ENCODE results near the gene SELENOI. TPM values are rescaled to one million over a fixed set of nuclear protein-coding genes. Genes with fewer than 3 reads are reported as not detected.

Gene SELENOI
- total RNA-seq, 1 experiment from 2014 or later: 63.3 TPM

- Histone ChIP-seq H3K4me3 (replicated peaks in 1 of 2; ENCODE audit: low read depth in 1 of 2, low read length in 2 of 2) (no peak overlapping the region), H3K9ac (ENCODE audit: low read length) (no peak overlapping the region), H2AFZ (ENCODE audit: low read depth, low read length, poor library complexity, severe bottlenecking) (no peak overlapping the region), H3K79me2 (ENCODE audit: insufficient read depth, low read length) (no peaks in the 10 kb centered on the region), H4K20me1 (ENCODE audit: insufficient read depth) (no peaks in the 10 kb centered on the region; the same call in 1 of the 2 replicates), H3K9me3 (ENCODE audit: control insufficient read depth in 1 of 2, insufficient read depth in 1 of 2, low read depth in 1 of 2, low read length in 2 of 2) (no peaks in the 10 kb centered on the region), H3K9me2 (ENCODE audit: insufficient read depth) (no peaks in the 10 kb centered on the region), H3K27me3 (ENCODE audit: insufficient read depth, low read length) (no peaks in the 10 kb centered on the region), H3K4me1 (ENCODE audit: control insufficient read depth in 1 of 2, insufficient read depth in 2 of 2, low read length in 2 of 2) (no peaks in the 10 kb centered on the region), H3K27ac (ENCODE audit: low read depth, low read length) (no peak overlapping the region), H3K4me2 (ENCODE audit: low read length) (no peak overlapping the region), H3K36me3 (ENCODE audit: control insufficient read depth in 1 of 2, insufficient read depth in 2 of 2, low read length in 2 of 2) (no peaks in the 10 kb centered on the region)
- intact Hi-C loops (cut with micrococcal nuclease): no loop called here
- DNase-seq (ENCODE audit: low read depth, low spot score): no peak
- ChIA-PET POLR2A (no interaction called here), CTCF (no interaction called here), RAD21 (ENCODE audit: low non-redundant PET in 1 of 2, low total read pairs in 2 of 2, uncharacterized antibody in 2 of 2, unreplicated experiment in 2 of 2) (no interaction called here)
- no TSS peak for BruUV-seq (replicated peaks)
- ATAC-seq: no peak
- TF ChIP-seq ATF3 (IDR thresholded peaks at IDR 0.05) (no peak), YY1 (IDR thresholded peaks at IDR 0.05; ENCODE audit: extremely low read depth, insufficient replicate concordance, low read depth, low read length) (no peak), JUND (IDR thresholded peaks at IDR 0.05) (no peak), CBX3 (IDR thresholded peaks at IDR 0.05; ENCODE audit: low read depth) (no peak), POLR2AphosphoS5 (IDR thresholded peaks at IDR 0.05; ENCODE audit: low read depth, low read length) (no peak), POLR2A (IDR thresholded peaks at IDR 0.05; ENCODE audit: borderline replicate concordance, extremely low read depth, insufficient read depth, insufficient read length) (no peak), SIN3A (IDR thresholded peaks at IDR 0.05; ENCODE audit: low read depth) (no peak), ZFX (IDR thresholded peaks at IDR 0.05) (no peak), FOSL1 (IDR thresholded peaks at IDR 0.05; ENCODE audit: low read depth) (no peak), TCF7L2 (IDR thresholded peaks at IDR 0.05; ENCODE audit: borderline replicate concordance, extremely low read depth, insufficient read depth, insufficient read length) (no peak), CEBPB (IDR thresholded peaks at IDR 0.05; ENCODE audit: low read depth) (no peak), SP1 (IDR thresholded peaks at IDR 0.05; ENCODE audit: low read depth) (no peak), ZNF274 (IDR thresholded peaks at IDR 0.05; ENCODE audit: low read depth, low read length) (no peak)
These were observed 68.4 kb downstream of the SELENOI start for GRCh38 chr2:26414311-26414710.

DNA sequence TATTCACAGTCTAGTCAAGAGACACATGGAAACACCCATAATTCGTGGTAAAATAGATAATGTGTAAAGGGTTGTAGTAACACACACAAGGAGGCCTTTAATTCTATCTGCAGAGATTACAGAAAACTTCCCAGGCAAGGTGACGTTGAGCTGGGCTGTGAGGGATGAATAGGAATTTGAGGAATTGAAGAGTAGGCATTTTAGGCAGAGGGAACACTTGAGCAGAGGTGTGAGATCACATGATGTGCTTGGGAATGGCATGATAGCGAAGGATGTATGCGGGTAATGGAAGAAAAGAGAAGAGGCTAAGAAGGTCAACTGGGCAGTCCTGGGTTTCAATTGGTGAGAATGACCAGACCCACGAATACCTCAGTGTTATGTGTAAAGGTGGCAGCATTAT, 76.0 kb downstream of the SELENOI start:
- Histone ChIP-seq H2AFZ (ENCODE audit: low read depth, low read length, poor library complexity, severe bottlenecking) (no peak overlapping the region), H3K27ac (ENCODE audit: low read depth, low read length) (no peak overlapping the region), H3K4me3 (replicated peaks in 1 of 2; ENCODE audit: low read depth in 1 of 2, low read length in 2 of 2) (no peak overlapping the region), H3K9me2 (ENCODE audit: insufficient read depth) (no peaks in the 10 kb centered on the region), H3K27me3 (ENCODE audit: insufficient read depth, low read length) (no peaks in the 10 kb centered on the region), H3K79me2 (ENCODE audit: insufficient read depth, low read length) (no peaks in the 10 kb centered on the region), H3K9me3 (ENCODE audit: control insufficient read depth in 1 of 2, insufficient read depth in 1 of 2, low read depth in 1 of 2, low read length in 2 of 2) (no peaks in the 10 kb centered on the region), H3K36me3 (ENCODE audit: control insufficient read depth in 1 of 2, insufficient read depth in 2 of 2, low read length in 2 of 2) (no peaks in the 10 kb centered on the region), H4K20me1 (ENCODE audit: insufficient read depth) (no peaks in the 10 kb centered on the region), H3K4me2 (ENCODE audit: low read length) (no peak overlapping the region), H3K4me1 (ENCODE audit: control insufficient read depth in 1 of 2, insufficient read depth in 2 of 2, low read length in 2 of 2) (no peaks in the 10 kb centered on the region), H3K9ac (ENCODE audit: low read length) (no peak overlapping the region)
- ChIA-PET POLR2A (no interaction called here), CTCF (no interaction called here), RAD21 (ENCODE audit: low non-redundant PET in 1 of 2, low total read pairs in 2 of 2, uncharacterized antibody in 2 of 2, unreplicated experiment in 2 of 2) (no interaction called here)
- BruUV-seq (replicated peaks): no TSS peak
- intact Hi-C loops (cut with micrococcal nuclease): no loop called here
- ATAC-seq (no peak), DNase-seq (ENCODE audit: low read depth, low spot score) (no peak)
- TF ChIP-seq ZBTB33 (IDR thresholded peaks at IDR 0.05; ENCODE audit: extremely low read depth, insufficient replicate concordance, low read length): no peak
- no peak for TF ChIP-seq MAX (IDR thresholded peaks at IDR 0.05)
- TF ChIP-seq RAD21 (IDR thresholded peaks at IDR 0.05; ENCODE audit: low read depth): no peak
- no peak for TF ChIP-seq POLR2A (IDR thresholded peaks at IDR 0.05; ENCODE audit: borderline replicate concordance, extremely low read depth, insufficient read depth, insufficient read length)
- TF ChIP-seq ZNF274 (IDR thresholded peaks at IDR 0.05; ENCODE audit: low read depth, low read length): no peak

Data from HCT116 (cell line).